HCT116 (cell line): ENCODE data around the gene IFIT1. TPM values are rescaled to one million over a fixed set of nuclear protein-coding genes. Genes with fewer than 3 reads are reported as not detected.

Experiments
- ATAC-seq: fragments of 200-7000 bp; cut with Tn5 transposase; 2 replicates; pipeline ENCODE4 v1.9.1; 2020; ENCODE audit warnings: mild to moderate bottlenecking, moderate library complexity
- BruUV-seq: library from RNA; stranded (reverse); fragments of 400-500 nt; replicated peaks from 2 replicates; lab custom pipeline; 2021; lab: Mats Ljungman, UMichigan
- CTCF ChIA-PET: fragments of 300-600 bp; sonication (Branson Sonifier 250); formaldehyde crosslinking; loops from one replicate; lab custom pipeline; 2021; ENCODE audit warnings: antibody characterized with exemption; lab: Charles Lee
- POLR2A ChIA-PET: fragments of 300-600, 350-600 bp; sonication (Branson Sonifier 250); formaldehyde crosslinking; loops from one replicate; lab custom pipeline; 2021; ENCODE audit warnings: antibody characterized with exemption; lab: Charles Lee
- RAD21 ChIA-PET, 2 experiments: fragments of 300-600 bp; sonication (Branson Sonifier 250); formaldehyde crosslinking; loops; one replicate each; lab custom pipeline; 2023; ENCODE audit warnings: low total read pairs in 2 of 2; ENCODE audit not compliant: uncharacterized antibody in 2 of 2, unreplicated experiment in 2 of 2, low non-redundant PET in 1 of 2; lab: Charles Lee
- DNase-seq: peaks from one replicate; pipeline ENCODE4 v3.0.0-alpha.2; 2010; ENCODE audit warnings: low read depth, low spot score
- H2AFZ ChIP-seq: fragments of 200-600 bp; shearing (Covaris generic), sonication (generic); 2 replicates; pipeline ENCODE4 v1.6.1; 2017; ENCODE audit warnings: low read depth, mixed run types, mixed read lengths, antibody characterized with exemption, low read length; ENCODE audit not compliant: poor library complexity, severe bottlenecking
- H3K27ac ChIP-seq: 2 replicates; pipeline ENCODE4 v1.5.1; 2012; ENCODE audit warnings: low read depth, low read length
- H3K27me3 ChIP-seq: fragments of 200-600 bp; sonication (generic); 2 replicates; pipeline ENCODE4 v1.6.1; 2016; ENCODE audit warnings: mixed run types, low read length, mixed read lengths; ENCODE audit not compliant: insufficient read depth
- H3K36me3 ChIP-seq, 2 experiments: fragments of 200-500 bp in 1 of 2; fragments of 200-600 bp in 1 of 2; sonication (Bioruptor generic) in 1 of 2; sonication (generic) in 1 of 2; 2 replicates each; pipeline versions ENCODE4 v1.5.1 to v1.6.1; 2014 to 2016; ENCODE audit warnings: low read length in 2 of 2, inconsistent platforms in 1 of 2, mixed read lengths in 1 of 2, mixed run types in 1 of 2; ENCODE audit not compliant: insufficient read depth in 2 of 2, control insufficient read depth in 1 of 2
- H3K4me1 ChIP-seq, 2 experiments: fragments of 200-600 bp in 1 of 2; sonication (generic) in 1 of 2; 2 replicates each; pipeline versions ENCODE4 v1.5.1 to v1.6.1; 2012 to 2017; ENCODE audit warnings: low read length in 2 of 2, inconsistent platforms in 1 of 2, mild to moderate bottlenecking in 1 of 2, mixed read lengths in 1 of 2, mixed run types in 1 of 2, moderate library complexity in 1 of 2; ENCODE audit not compliant: insufficient read depth in 2 of 2, control insufficient read depth in 1 of 2
- H3K4me2 ChIP-seq: fragments of 200-600 bp; sonication (generic); 2 replicates; pipeline ENCODE4 v1.6.1; 2017; ENCODE audit warnings: mixed run types, low read length, mixed read lengths
- H3K4me3 ChIP-seq, 2 experiments: fragments of 200-600 bp in 1 of 2; sonication (generic) in 1 of 2; replicated peaks in 1 of 2; 2 replicates each; pipeline ENCODE4 v1.5.1; 2011 to 2016; ENCODE audit warnings: low read length in 2 of 2, control low read depth in 1 of 2, low read depth in 1 of 2, mild to moderate bottlenecking in 1 of 2, mixed read lengths in 1 of 2, mixed run types in 1 of 2
- H3K79me2 ChIP-seq: fragments of 200-600 bp; sonication (generic); 2 replicates; pipeline ENCODE4 v1.6.1; 2017; ENCODE audit warnings: mild to moderate bottlenecking, mixed run types, low read length, moderate library complexity, mixed read lengths; ENCODE audit not compliant: insufficient read depth
- H3K9ac ChIP-seq: fragments of 200-600 bp; sonication (generic); 2 replicates; pipeline ENCODE4 v1.6.1; 2016; ENCODE audit warnings: low read length, mixed read lengths
- H3K9me2 ChIP-seq: fragments of 200-600 bp; sonication (generic), shearing (Covaris generic); 2 replicates; pipeline ENCODE4 v1.6.1; 2017; ENCODE audit warnings: mixed run types, mild to moderate bottlenecking, moderate library complexity; ENCODE audit not compliant: insufficient read depth
- H3K9me3 ChIP-seq, 2 experiments: fragments of 200-500 bp in 1 of 2; fragments of 200-600 bp in 1 of 2; sonication (Bioruptor generic) in 1 of 2; sonication (generic) in 1 of 2; 2 replicates each; pipeline ENCODE4 v1.6.1; 2014 to 2017; ENCODE audit warnings: low read length in 2 of 2, mixed read lengths in 2 of 2, inconsistent platforms in 1 of 2, low read depth in 1 of 2, mild to moderate bottlenecking in 1 of 2, mixed run types in 1 of 2, moderate library complexity in 1 of 2; ENCODE audit not compliant: control insufficient read depth in 1 of 2, insufficient read depth in 1 of 2
- H4K20me1 ChIP-seq: fragments of 200-600 bp; sonication (generic), shearing (Covaris generic); 2 replicates; pipeline ENCODE4 v1.6.1; 2017; ENCODE audit warnings: mixed run types, mild to moderate bottlenecking, moderate library complexity; ENCODE audit not compliant: insufficient read depth
- ATF3 ChIP-seq: IDR thresholded peaks from 2 replicates; pipeline ENCODE4 v1.6.1; 2012
- CBX3 ChIP-seq: IDR thresholded peaks from 2 replicates; pipeline ENCODE4 v1.6.1; 2012; ENCODE audit warnings: low read depth
- CEBPB ChIP-seq: IDR thresholded peaks from 2 replicates; pipeline ENCODE4 v1.6.1; 2012; ENCODE audit warnings: low read depth
- CTCF ChIP-seq, 3 experiments: fragments of 200-600 bp in 1 of 3; sonication (generic) in 1 of 3; IDR thresholded peaks in 2 of 3; conservative IDR thresholded peaks in 1 of 3; 2 replicates each; pipeline ENCODE4 v1.5.1; 2012 to 2017; ENCODE audit warnings: low read depth in 2 of 3, low read length in 2 of 3, antibody characterized with exemption in 1 of 3, borderline replicate concordance in 1 of 3, control low read depth in 1 of 3, mild to moderate bottlenecking in 1 of 3, mixed read lengths in 1 of 3, mixed run types in 1 of 3, moderate library complexity in 1 of 3; ENCODE audit not compliant: insufficient read depth in 1 of 3
- ELF1 ChIP-seq: IDR thresholded peaks from 2 replicates; pipeline ENCODE4 v1.6.1; 2012; ENCODE audit warnings: low read depth, borderline replicate concordance
- EZH2phosphoT487 ChIP-seq: fragments of 200-600 bp; IDR thresholded peaks from 2 replicates; pipeline ENCODE4 v1.6.1; 2018; ENCODE audit warnings: antibody characterized with exemption, borderline replicate concordance
- FOSL1 ChIP-seq: IDR thresholded peaks from 2 replicates; pipeline ENCODE4 v1.6.1; 2012; ENCODE audit warnings: low read depth
- JUND ChIP-seq: IDR thresholded peaks from 2 replicates; pipeline ENCODE4 v1.6.1; 2012
- MAX ChIP-seq: IDR thresholded peaks from 2 replicates; pipeline ENCODE4 v1.6.1; 2012
- POLR2A ChIP-seq: IDR thresholded peaks from 2 replicates; pipeline ENCODE4 v1.7.0; 2011; ENCODE audit warnings: borderline replicate concordance; ENCODE audit not compliant: insufficient read depth, insufficient read length; ENCODE audit errors: extremely low read depth
- POLR2AphosphoS5 ChIP-seq: IDR thresholded peaks from 2 replicates; pipeline ENCODE4 v1.6.1; 2011; ENCODE audit warnings: mild to moderate bottlenecking, low read depth, low read length, moderate library complexity
- RAD21 ChIP-seq: IDR thresholded peaks from 2 replicates; pipeline ENCODE4 v1.6.1; 2012; ENCODE audit warnings: low read depth, mild to moderate bottlenecking
- SIN3A ChIP-seq: IDR thresholded peaks from 2 replicates; pipeline ENCODE4 v1.6.1; 2012; ENCODE audit warnings: low read depth
- SP1 ChIP-seq: IDR thresholded peaks from 2 replicates; pipeline ENCODE4 v1.6.1; 2012; ENCODE audit warnings: low read depth
- SRF ChIP-seq: IDR thresholded peaks from 2 replicates; pipeline ENCODE4 v1.6.1; 2012; ENCODE audit warnings: low read depth
- TCF7L2 ChIP-seq: IDR thresholded peaks from 2 replicates; pipeline ENCODE4 v1.7.0; 2011; ENCODE audit warnings: borderline replicate concordance, inconsistent platforms; ENCODE audit not compliant: insufficient read depth, insufficient read length; ENCODE audit errors: extremely low read depth
- YY1 ChIP-seq: IDR thresholded peaks from 2 replicates; pipeline ENCODE4 v1.6.1; 2011; ENCODE audit warnings: low read length, low read depth, moderate library complexity, mild to moderate bottlenecking; ENCODE audit not compliant: insufficient replicate concordance; ENCODE audit errors: extremely low read depth
- ZFX ChIP-seq: fragments of 450-650 bp; IDR thresholded peaks from 2 replicates; pipeline ENCODE4 v1.6.1; 2017
- intact Hi-C: fragments of 100-400 bp; cut with micrococcal nuclease; formaldehyde crosslinking; loops from 2 replicates; pipeline ENCODE4 v1.10.0; 2022
- total RNA-seq: library from RNA; stranded (reverse); gene quantifications from one replicate; pipeline ENCODE4 v1.2.1, GENCODE V29; 2021; ENCODE audit not compliant: unreplicated experiment

IFIT1 gene
- total RNA-seq, 1 experiment from 2014 or later, result 3.6 TPM

- no peaks in the 10 kb centered on the region for H3K79me2 ChIP-seq
- BruUV-seq, result no TSS peak
- H3K9me3 ChIP-seq, result no peaks in the 10 kb centered on the region
- no peak overlapping the region for H3K4me2 ChIP-seq
- peaks cover 2 to 11% of the 10 kb centered on the region in 2 experiments; a peak in 3 of 4 replicates for H3K4me1 ChIP-seq
- no peaks in the 10 kb centered on the region for H3K9me2 ChIP-seq
- ATAC-seq (no peak), DNase-seq (no peak)
- no peak overlapping the region for H3K27ac ChIP-seq
- intact Hi-C loops, result no loop called here
- H3K4me3 ChIP-seq, result no peak overlapping the region
- no peaks in the 10 kb centered on the region for H3K27me3 ChIP-seq
- CTCF ChIA-PET, result no interaction called here
- no peak for TF ChIP-seq EZH2phosphoT487
- TF ChIP-seq POLR2AphosphoS5, result no peak
- H4K20me1 ChIP-seq, result no peaks in the 10 kb centered on the region
- H3K9ac ChIP-seq, result no peak overlapping the region
- POLR2A ChIA-PET, result no interaction called here
- H2AFZ ChIP-seq, result no peak overlapping the region
- RAD21 ChIA-PET, result no interaction called here
- H3K36me3 ChIP-seq, result no peaks in the 10 kb centered on the region
Observed at GRCh38 chr10:89395141-89395540, 2.7 kb downstream of the IFIT1 start.

- no peak for ATAC-seq
- Histone ChIP-seq H3K9me2 (no peaks in the 10 kb centered on the region), H3K4me3 (no peak overlapping the region), H3K9ac (no peak overlapping the region), H4K20me1 (no peaks in the 10 kb centered on the region), H2AFZ (no peak overlapping the region), H3K9me3 (no peaks in the 10 kb centered on the region), H3K36me3 (no peaks in the 10 kb centered on the region), H3K27ac (no peak overlapping the region), H3K27me3 (no peaks in the 10 kb centered on the region), H3K4me2 (no peak overlapping the region), H3K79me2 (no peaks in the 10 kb centered on the region), H3K4me1 (peaks cover 0 to under 1% of the 10 kb centered on the region in 2 experiments; a peak in 2 of 4 replicates)
- BruUV-seq, result no TSS peak
- POLR2A ChIA-PET, result no interaction called here
- CTCF ChIA-PET, result no interaction called here
- intact Hi-C loops, result no loop called here
- DNase-seq, result no peak
- RAD21 ChIA-PET, result no interaction called here
- TF ChIP-seq SIN3A, result no peak
- no peak for TF ChIP-seq POLR2A
- TF ChIP-seq ZFX, result no peak
- TF ChIP-seq RAD21, result no peak
- no peak for TF ChIP-seq YY1
- no peak for TF ChIP-seq MAX
- no peak for TF ChIP-seq CEBPB
- no peak for TF ChIP-seq ATF3
- TF ChIP-seq JUND, result no peak
- no peak for TF ChIP-seq ELF1
- TF ChIP-seq TCF7L2, result no peak
- TF ChIP-seq CBX3, result no peak
- TF ChIP-seq FOSL1, result no peak
- TF ChIP-seq EZH2phosphoT487, result no peak
- TF ChIP-seq CTCF (IDR thresholded peaks at IDR 0.05 in 2 of 3, conservative IDR thresholded peaks at IDR 0.05 in 1 of 3; ENCODE audit: borderline replicate concordance in 1 of 3, insufficient read depth in 1 of 3, low read depth in 2 of 3, low read length in 2 of 3), result no peak
- no peak for TF ChIP-seq POLR2AphosphoS5
- no peak for TF ChIP-seq SRF
- no peak for TF ChIP-seq SP1
Observed at GRCh38 chr10:89398003-89398749, 5.8 kb downstream of the IFIT1 start.
